CD4-positive, alpha-beta memory T cell (primary cell): ENCODE data around the gene DGCR8. TPM values are rescaled to one million over a fixed set of nuclear protein-coding genes. Genes with fewer than 3 reads are reported as not detected.

Experiments
- CTCF ChIA-PET: fragments of 350-600 bp; sonication (Branson Sonifier 250); formaldehyde crosslinking; loops from one replicate; lab custom pipeline; 2021; ENCODE audit warnings: inconsistent platforms; ENCODE audit not compliant: partially characterized antibody; lab: Charles Lee
- POLR2A ChIA-PET: fragments of 350-600 bp; sonication (Branson Sonifier 250); formaldehyde crosslinking; loops from one replicate; lab custom pipeline; 2021; ENCODE audit not compliant: partially characterized antibody; lab: Charles Lee
- DNase-seq, 5 donors: peaks; one replicate each; pipeline versions ENCODE4 v3.0.0 to v3.0.0-alpha.2; 2020 to 2022; ENCODE audit warnings: mixed read lengths in 1 of 5
- H3K27ac ChIP-seq: one replicate; pipeline ENCODE4 v1.7.0; 2013; ENCODE audit warnings: low read depth, low read length
- H3K27me3 ChIP-seq: 2 replicates; pipeline ENCODE4 v1.7.0; 2013; ENCODE audit warnings: mild to moderate bottlenecking, low read length, moderate library complexity; ENCODE audit not compliant: insufficient read depth
- H3K36me3 ChIP-seq: 2 replicates; pipeline ENCODE4 v1.7.0; 2013; ENCODE audit warnings: mild to moderate bottlenecking, low read length, moderate library complexity; ENCODE audit not compliant: insufficient read depth
- H3K4me1 ChIP-seq: 2 replicates; pipeline ENCODE4 v1.7.0; 2013; ENCODE audit warnings: mild to moderate bottlenecking, low read length, moderate library complexity; ENCODE audit not compliant: insufficient read depth
- H3K4me3 ChIP-seq, 2 donors: one replicate each; pipeline ENCODE4 v1.7.0; 2013; ENCODE audit warnings: low read length in 2 of 2, mild to moderate bottlenecking in 1 of 2
- H3K9me3 ChIP-seq, 2 donors: one replicate each; pipeline ENCODE4 v1.7.0; 2013; ENCODE audit warnings: low read length in 2 of 2, control low read depth in 1 of 2; ENCODE audit not compliant: control insufficient read depth in 1 of 2
- H3K27ac Mint-ChIP-seq, 7 donors: one replicate each; pipeline ENCODE4 v1.8.0; 2020 to 2021; ENCODE audit warnings: mixed read lengths in 7 of 7, mild to moderate bottlenecking in 6 of 7, inconsistent platforms in 3 of 7, moderate library complexity in 3 of 7
- H3K27me3 Mint-ChIP-seq, 2 donors: one replicate each; pipeline ENCODE4 v1.8.0; 2020 to 2021; ENCODE audit warnings: mixed read lengths in 2 of 2
- H3K36me3 Mint-ChIP-seq, 2 donors: one replicate each; pipeline ENCODE4 v1.8.0; 2020 to 2021; ENCODE audit warnings: mixed read lengths in 2 of 2, inconsistent platforms in 1 of 2, mild to moderate bottlenecking in 1 of 2
- H3K4me1 Mint-ChIP-seq, 4 donors: one replicate each; pipeline ENCODE4 v1.8.0; 2020 to 2021; ENCODE audit warnings: mixed read lengths in 4 of 4, mild to moderate bottlenecking in 1 of 4
- H3K4me3 Mint-ChIP-seq, 8 donors: one replicate each; pipeline ENCODE4 v1.8.0; 2020 to 2021; ENCODE audit warnings: mixed read lengths in 8 of 8, mild to moderate bottlenecking in 7 of 8, moderate library complexity in 6 of 8, inconsistent platforms in 3 of 8
- H3K9me3 Mint-ChIP-seq, 8 donors: one replicate each; pipeline ENCODE4 v1.8.0; 2020 to 2021; ENCODE audit warnings: mixed read lengths in 8 of 8, mild to moderate bottlenecking in 5 of 8, inconsistent platforms in 3 of 8, moderate library complexity in 1 of 8
- intact Hi-C: fragments of 100-400 bp; cut with micrococcal nuclease; formaldehyde crosslinking; loops from one replicate; pipeline ENCODE4 v1.15.1; 2023
- polyA plus RNA-seq, 2 donors: library from polyadenylated mRNA; unstranded; fragments of 300-500 nt; fragmentation: Illumina TruSeq; gene quantifications; one replicate each; pipeline ENCODE4 v1.2.3, GENCODE V29; 2021
- total RNA-seq, 2 experiments: library from RNA; stranded (reverse); gene quantifications; one replicate each; pipeline ENCODE4 v1.2.3, GENCODE V29; 2021

The DGCR8 gene
- total and polyA plus RNA-seq, 4 experiments from 2014 or later = 2.2 to 48.2 (median 26.3) TPM

DNA sequence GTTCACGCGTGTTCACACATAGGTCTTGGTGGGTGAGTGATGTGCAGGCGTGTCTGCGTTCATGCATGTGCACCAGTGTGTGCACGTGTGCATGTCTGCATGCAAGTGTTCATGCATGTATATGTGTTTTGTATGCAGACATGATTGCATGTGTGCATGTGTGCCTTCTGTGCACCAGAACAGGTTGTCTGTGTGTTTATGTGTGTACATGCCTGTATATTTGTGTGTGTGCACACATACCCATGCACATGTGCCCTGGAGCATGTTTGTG is 56.5 kb downstream of the DGCR8 start:
- Mint-ChIP-seq H3K4me3 (no peak overlapping the region), H3K4me1 (peaks cover 13 to 59% (median 34%) of the 10 kb centered on the region in 4 donors), H3K36me3 (peaks cover 0 to 2% of the 10 kb centered on the region in 2 donors), H3K27ac (peak overlapping the region in 1 of 7 donors; percentile 36), H3K27me3 (no peaks in the 10 kb centered on the region), H3K9me3 (no peaks in the 10 kb centered on the region)
- no peaks in the 10 kb centered on the region for H3K27me3 ChIP-seq
- no peak overlapping the region for H3K4me3 ChIP-seq
- no peaks in the 10 kb centered on the region for H3K36me3 ChIP-seq
- DNase-seq = no peak
- H3K4me1 ChIP-seq = peaks cover 40% of the 10 kb centered on the region
- POLR2A ChIA-PET = no interaction called here
- CTCF ChIA-PET = no interaction called here
- no peaks in the 10 kb centered on the region for H3K9me3 ChIP-seq
- no peak overlapping the region for H3K27ac ChIP-seq
- intact Hi-C loops = no loop called here

DNA sequence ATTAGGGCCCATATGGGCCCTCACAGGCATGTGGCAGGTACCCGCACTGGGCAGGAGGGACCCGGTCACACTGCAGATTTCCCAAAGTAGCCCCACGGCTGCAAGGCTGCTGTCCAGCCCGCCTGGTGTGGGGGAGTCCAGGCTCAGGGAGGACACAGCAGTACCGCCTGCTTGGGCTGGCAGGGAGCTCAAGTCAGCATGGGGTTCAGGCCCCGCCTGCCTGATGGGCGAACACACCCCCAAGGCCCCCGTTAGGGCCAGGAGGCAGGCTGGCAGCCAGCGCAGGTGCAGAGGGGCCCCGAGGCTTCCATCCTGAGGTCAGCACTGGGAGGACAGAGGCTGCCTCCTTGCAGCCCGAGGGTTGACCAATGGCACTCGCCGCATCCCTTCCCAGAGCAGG is 57.1 kb downstream of the DGCR8 start:
- H3K4me1 ChIP-seq = peaks cover 40% of the 10 kb centered on the region
- H3K36me3 Mint-ChIP-seq = peaks cover 0 to 2% of the 10 kb centered on the region in 2 donors
- POLR2A ChIA-PET = interaction anchor here (1.7 kb wide), 1 partner anchor 117 kb away, joined by 5 read pairs; no protein-coding TSS in a partner anchor
- H3K4me3 Mint-ChIP-seq = no peak overlapping the region
- H3K27me3 Mint-ChIP-seq = no peaks in the 10 kb centered on the region
- no peak overlapping the region for H3K27ac ChIP-seq
- no peaks in the 10 kb centered on the region for H3K36me3 ChIP-seq
- no peak for DNase-seq
- H3K4me3 ChIP-seq = no peak overlapping the region
- no peaks in the 10 kb centered on the region for H3K27me3 ChIP-seq
- peaks cover 13 to 59% (median 34%) of the 10 kb centered on the region in 4 donors for H3K4me1 Mint-ChIP-seq
- peak overlapping the region in 1 of 7 donors; percentile 30 for H3K27ac Mint-ChIP-seq
- intact Hi-C loops = no loop called here
- no peaks in the 10 kb centered on the region for H3K9me3 ChIP-seq
- no peaks in the 10 kb centered on the region for H3K9me3 Mint-ChIP-seq
- CTCF ChIA-PET = no interaction called here

DNA sequence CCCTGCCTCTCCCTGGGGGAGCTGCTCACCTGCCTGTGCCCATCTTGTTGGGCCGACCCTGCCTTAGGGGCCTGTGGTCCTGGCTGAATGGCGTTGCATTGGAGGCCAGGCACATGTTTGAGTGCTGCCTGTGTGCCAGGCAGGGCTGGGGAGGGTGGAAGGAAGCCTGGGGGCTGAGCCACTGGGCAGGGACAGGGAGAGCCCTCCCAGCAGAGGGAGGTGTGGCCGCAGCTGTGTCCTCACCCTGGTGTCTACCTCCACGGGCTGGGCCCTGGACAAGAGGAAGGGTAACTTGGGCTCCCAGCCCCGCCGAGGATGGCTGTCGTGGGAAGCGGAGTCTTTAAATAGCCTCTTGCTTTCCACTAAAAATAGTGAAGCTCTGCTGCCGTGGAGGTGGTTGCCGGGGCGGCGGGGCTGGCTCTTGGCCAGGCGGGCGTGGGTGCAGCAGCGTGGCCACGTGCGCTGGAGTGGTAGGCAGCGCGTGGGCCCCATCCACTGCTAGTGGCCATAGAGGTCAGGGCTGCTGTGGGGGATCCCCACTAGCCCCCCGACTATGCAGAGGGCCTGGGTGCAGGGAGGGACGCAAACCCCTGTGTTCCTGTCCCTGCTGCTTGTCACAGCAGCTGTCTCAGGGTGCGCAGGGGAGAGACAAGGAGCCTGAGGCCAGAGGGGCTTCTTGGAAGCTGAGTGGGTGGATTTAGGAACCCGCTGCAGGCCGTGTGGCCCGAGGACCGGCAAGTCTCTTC is 57.8 kb downstream of the DGCR8 start:
- no peaks in the 10 kb centered on the region for H3K27me3 ChIP-seq
- Mint-ChIP-seq H3K4me1 (peaks cover 12 to 55% (median 31%) of the 10 kb centered on the region in 4 donors), H3K27ac (peak overlapping the region in 1 of 7 donors; percentile 30), H3K9me3 (no peaks in the 10 kb centered on the region), H3K4me3 (no peak overlapping the region), H3K27me3 (no peaks in the 10 kb centered on the region), H3K36me3 (peaks cover 0 to 2% of the 10 kb centered on the region in 2 donors)
- H3K4me1 ChIP-seq = peaks cover 34% of the 10 kb centered on the region
- POLR2A ChIA-PET = interaction anchor here (1.7 kb wide), 1 partner anchor 118 kb away, joined by 5 read pairs; no protein-coding TSS in a partner anchor
- H3K27ac ChIP-seq = no peak overlapping the region
- DNase-seq = no peak
- H3K4me3 ChIP-seq = no peak overlapping the region
- H3K36me3 ChIP-seq = no peaks in the 10 kb centered on the region
- CTCF ChIA-PET = no interaction called here
- intact Hi-C loops = no loop called here
- H3K9me3 ChIP-seq = no peaks in the 10 kb centered on the region

DNA sequence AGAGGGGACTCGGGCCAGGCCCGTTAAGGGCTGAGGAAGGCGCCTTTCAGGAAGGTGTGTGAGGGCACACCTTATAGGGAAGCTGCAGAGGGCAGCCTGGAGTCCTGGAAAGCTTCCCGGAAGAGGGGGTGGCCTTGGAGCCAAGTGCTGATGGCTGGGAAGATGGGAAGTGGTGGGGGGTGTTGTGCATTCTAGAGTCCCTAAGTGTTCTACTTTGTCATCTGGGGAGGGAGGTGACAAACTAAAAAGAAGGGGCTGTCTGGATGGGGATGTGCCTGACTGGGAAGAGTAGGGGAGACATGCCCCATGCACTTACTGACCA is 58.3 kb downstream of the DGCR8 start:
- Histone ChIP-seq H3K4me1 (peaks cover 28% of the 10 kb centered on the region), H3K9me3 (no peaks in the 10 kb centered on the region), H3K4me3 (no peak overlapping the region), H3K36me3 (no peaks in the 10 kb centered on the region), H3K27ac (no peak overlapping the region), H3K27me3 (no peaks in the 10 kb centered on the region)
- ChIA-PET POLR2A (interaction anchor here (1.7 kb wide), 1 partner anchor 118 kb away, joined by 5 read pairs; no protein-coding TSS in a partner anchor), CTCF (no interaction called here)
- intact Hi-C loops = no loop called here
- Mint-ChIP-seq H3K36me3 (peaks cover 0 to 2% of the 10 kb centered on the region in 2 donors), H3K27ac (peak overlapping the region in 1 of 7 donors; percentile 24), H3K27me3 (no peaks in the 10 kb centered on the region), H3K4me3 (no peak overlapping the region), H3K4me1 (peaks cover 10 to 49% (median 26%) of the 10 kb centered on the region in 4 donors), H3K9me3 (no peaks in the 10 kb centered on the region)
- no peak for DNase-seq

DNA sequence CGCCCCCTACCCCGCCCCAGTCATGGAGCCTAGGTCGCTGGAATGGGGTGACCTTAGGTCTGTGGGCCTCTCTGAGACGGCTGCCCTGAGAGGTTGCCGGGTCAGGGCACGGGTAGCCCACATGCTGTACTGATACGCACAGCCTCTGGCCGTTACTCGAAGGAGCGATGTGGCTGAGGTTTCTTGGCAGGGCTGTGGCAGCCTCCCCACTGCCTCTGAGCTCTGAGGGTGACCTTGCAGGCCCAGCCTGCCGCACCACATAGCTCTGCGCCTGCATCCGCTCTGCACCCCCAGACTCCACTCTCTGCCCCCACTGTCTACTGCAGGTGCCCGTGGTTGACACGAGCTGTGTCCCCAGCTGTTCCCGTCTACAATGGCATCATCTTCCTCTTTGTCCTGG is 58.8 kb downstream of the DGCR8 start:
- ChIA-PET POLR2A (no interaction called here), CTCF (no interaction called here)
- H3K36me3 Mint-ChIP-seq = peaks cover 0 to 3% of the 10 kb centered on the region in 2 donors
- Histone ChIP-seq H3K4me1 (peaks cover 24% of the 10 kb centered on the region), H3K9me3 (no peaks in the 10 kb centered on the region), H3K27ac (no peak overlapping the region), H3K4me3 (no peak overlapping the region), H3K36me3 (no peaks in the 10 kb centered on the region), H3K27me3 (no peaks in the 10 kb centered on the region)
- H3K27me3 Mint-ChIP-seq = no peaks in the 10 kb centered on the region
- no peaks in the 10 kb centered on the region for H3K9me3 Mint-ChIP-seq
- intact Hi-C loops = no loop called here
- H3K4me3 Mint-ChIP-seq = no peak overlapping the region
- H3K27ac Mint-ChIP-seq = no peak overlapping the region
- H3K4me1 Mint-ChIP-seq = peaks cover 8 to 44% (median 22%) of the 10 kb centered on the region in 4 donors
- no peak for DNase-seq

DNA sequence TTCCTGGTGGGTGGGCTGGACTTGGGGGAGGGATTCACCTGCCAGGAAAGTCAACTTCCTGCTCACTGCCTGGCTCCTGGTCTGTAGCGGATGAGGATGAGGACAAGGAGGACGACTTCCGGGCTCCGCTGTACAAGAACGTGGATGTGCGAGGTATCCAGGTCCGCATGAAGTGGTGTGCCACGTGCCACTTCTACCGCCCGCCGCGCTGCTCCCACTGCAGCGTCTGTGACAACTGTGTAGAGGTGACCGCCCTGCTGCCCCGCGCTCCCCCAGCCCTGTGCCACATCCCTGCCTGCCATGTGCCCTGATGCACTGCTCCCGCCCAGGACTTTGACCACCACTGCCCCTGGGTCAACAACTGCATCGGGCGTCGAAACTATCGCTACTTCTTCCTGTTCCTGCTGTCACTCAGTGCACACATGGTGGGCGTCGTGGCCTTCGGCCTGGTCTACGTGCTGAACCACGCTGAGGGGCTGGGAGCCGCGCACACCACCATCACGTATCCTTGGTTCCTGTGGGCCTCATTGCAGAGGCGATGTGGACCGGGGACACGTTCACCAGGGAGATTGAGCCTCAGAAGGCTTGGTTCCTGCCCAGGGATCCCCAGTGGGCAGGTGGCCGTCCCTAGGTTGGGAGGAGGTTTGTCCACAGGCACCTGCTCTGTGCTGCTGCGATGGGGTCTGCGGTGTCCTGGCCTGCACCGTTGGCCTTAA is 59.5 kb downstream of the DGCR8 start:
- Mint-ChIP-seq H3K4me3 (no peak overlapping the region), H3K27ac (peak overlapping the region in 1 of 7 donors; percentile 82)
- POLR2A ChIA-PET = no interaction called here

DNA sequence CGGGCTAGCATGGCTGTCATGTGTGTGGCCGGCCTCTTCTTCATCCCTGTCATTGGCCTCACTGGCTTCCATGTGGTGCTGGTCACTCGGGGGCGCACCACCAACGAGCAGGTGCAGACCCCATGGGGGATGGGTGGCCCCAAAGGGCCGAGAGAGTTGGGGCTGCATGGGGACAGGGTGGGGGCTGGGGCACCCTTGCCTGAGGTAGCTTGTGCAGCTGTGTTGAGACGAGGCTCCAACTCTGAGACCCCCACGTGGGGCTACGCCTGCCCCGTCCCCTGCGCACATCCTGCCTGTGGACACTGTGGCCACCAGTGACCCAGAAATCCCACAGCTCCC is 60.0 kb downstream of the DGCR8 start:
- no peaks in the 10 kb centered on the region for H3K27me3 ChIP-seq
- ChIA-PET CTCF (interaction anchor here (0.6 kb wide), 1 partner anchor 381 kb away, joined by 4 read pairs; no protein-coding TSS in a partner anchor), POLR2A (no interaction called here)
- no peaks in the 10 kb centered on the region for H3K36me3 ChIP-seq
- intact Hi-C loops = no loop called here
- H3K4me3 Mint-ChIP-seq = no peak overlapping the region
- peaks cover 0 to 5% of the 10 kb centered on the region in 2 donors for H3K36me3 Mint-ChIP-seq
- no peaks in the 10 kb centered on the region for H3K9me3 Mint-ChIP-seq
- no peak for DNase-seq
- H3K4me1 Mint-ChIP-seq = peaks cover 7 to 34% (median 14%) of the 10 kb centered on the region in 4 donors
- no peak overlapping the region for H3K4me3 ChIP-seq
- no peak overlapping the region for H3K27ac Mint-ChIP-seq
- H3K27ac ChIP-seq = no peak overlapping the region
- H3K9me3 ChIP-seq = no peaks in the 10 kb centered on the region
- H3K27me3 Mint-ChIP-seq = no peaks in the 10 kb centered on the region
- peaks cover 19% of the 10 kb centered on the region for H3K4me1 ChIP-seq

More for the DNA sequence above, 59.5 kb downstream of the DGCR8 start:
- CTCF ChIA-PET = no interaction called here
- no peaks in the 10 kb centered on the region for H3K27me3 ChIP-seq
- intact Hi-C loops = no loop called here
- peaks cover 21% of the 10 kb centered on the region for H3K4me1 ChIP-seq
- no peak overlapping the region for H3K4me3 ChIP-seq
- Mint-ChIP-seq H3K36me3 (peaks cover 0 to 5% of the 10 kb centered on the region in 2 donors), H3K27me3 (no peaks in the 10 kb centered on the region), H3K9me3 (no peaks in the 10 kb centered on the region), H3K4me1 (peaks cover 7 to 38% (median 16%) of the 10 kb centered on the region in 4 donors)
- DNase-seq = no peak
- H3K9me3 ChIP-seq = no peaks in the 10 kb centered on the region
- no peaks in the 10 kb centered on the region for H3K36me3 ChIP-seq
- H3K27ac ChIP-seq = no peak overlapping the region
